Nucleus accumbens (tissue), 56 donors: ENCODE measurements around the gene KIF3B.
"Not testable (repeated sequence)": the region's sequence is repeated elsewhere in the genome, so short reads cannot be mapped to it uniquely, and the experiment has no call there.

Source experiments
- DNase-seq, 56 donors: peaks; one replicate each; lab custom pipeline; 2025; lab: John Stamatoyannopoulos, UW

Gene KIF3B

DNA sequence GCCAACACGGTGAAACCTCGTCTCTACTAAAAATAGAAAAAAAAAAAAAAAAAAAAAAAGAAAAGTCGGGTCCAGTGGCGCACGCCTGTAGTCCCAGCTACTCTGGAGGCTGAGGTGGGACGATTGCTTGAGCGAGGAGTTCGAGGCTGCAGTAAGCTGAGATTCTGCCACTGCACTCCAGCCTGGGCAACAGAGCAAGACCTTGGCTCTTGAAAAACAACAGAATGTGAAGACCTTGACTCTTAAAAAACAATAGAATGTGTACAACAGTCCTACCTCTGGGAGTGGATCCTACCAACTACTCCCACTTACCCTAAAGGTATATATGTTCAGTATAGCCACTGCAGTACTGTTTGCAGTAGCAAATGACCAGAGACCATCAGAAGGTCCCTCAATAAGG, 15.1 kb downstream of the KIF3B start:
- DNase-seq = no peak

DNA sequence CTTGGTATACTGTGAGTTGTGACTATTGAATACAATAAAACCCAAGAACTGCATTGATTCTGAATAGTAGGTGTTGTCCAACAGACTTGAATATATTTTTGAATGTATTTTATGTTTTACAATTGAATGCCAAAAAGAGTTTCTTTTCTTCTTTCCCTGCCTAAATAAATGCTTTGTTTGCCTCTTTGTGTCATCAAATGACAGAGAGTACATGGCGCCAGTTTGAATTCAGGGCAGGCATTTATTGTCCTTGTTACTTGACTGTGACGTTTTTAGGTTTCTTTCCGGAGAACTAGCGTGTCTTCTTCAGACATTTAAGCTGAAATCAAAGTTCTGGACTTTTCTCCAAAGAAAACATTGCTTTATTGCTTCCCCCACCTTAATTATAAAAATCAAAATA, 16.6 kb downstream of the KIF3B start:
- no peak for DNase-seq

DNA sequence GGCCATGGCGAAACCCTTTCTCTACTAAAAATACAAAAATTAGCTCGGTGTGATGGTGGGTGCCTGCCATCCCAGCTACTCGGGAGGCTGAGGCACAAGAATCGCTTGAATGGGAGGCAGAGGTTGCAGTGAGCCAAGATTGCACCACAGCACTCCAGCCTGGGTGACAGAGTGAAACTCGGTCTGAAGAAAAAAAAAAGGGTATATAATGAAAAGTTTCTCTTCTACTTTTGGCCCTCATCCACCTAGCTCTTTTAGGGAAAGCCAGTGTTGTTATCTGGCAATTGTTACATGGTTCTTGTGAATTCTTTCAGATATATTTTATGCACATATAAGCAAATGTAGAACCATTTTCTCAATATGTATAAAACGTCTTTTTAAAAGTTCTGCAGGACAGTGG, 19.0 kb downstream of the KIF3B start:
- no peak for DNase-seq

DNA sequence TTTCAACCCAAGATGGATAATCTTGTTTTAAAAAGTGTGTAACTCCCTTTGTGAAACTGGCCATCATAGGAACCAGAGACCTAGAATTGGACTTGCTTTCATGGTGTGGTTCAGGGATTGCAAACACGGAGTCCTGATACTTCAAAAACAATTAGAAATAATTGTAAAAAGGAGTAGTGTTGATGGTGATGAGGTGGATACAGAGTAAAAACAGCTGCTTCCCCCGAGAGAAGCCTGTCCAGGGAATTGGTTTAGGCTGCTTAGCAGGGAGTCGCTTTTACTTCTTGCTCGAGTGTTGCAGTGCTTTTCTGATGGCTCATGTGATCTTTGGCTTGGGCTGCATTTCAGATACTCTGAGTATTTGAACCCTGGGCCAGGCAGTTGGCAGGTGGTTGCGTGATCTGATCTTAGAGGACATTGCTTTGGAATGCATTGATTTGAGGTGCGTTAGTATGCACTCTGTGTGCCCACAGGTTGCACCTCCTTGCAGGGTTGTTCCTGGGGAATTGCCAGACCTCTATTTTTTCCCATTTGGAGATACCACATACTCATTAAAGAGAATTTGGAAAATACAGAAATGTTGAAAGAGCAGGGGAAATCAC, 19.5 kb downstream of the KIF3B start:
- no peak for DNase-seq

DNA sequence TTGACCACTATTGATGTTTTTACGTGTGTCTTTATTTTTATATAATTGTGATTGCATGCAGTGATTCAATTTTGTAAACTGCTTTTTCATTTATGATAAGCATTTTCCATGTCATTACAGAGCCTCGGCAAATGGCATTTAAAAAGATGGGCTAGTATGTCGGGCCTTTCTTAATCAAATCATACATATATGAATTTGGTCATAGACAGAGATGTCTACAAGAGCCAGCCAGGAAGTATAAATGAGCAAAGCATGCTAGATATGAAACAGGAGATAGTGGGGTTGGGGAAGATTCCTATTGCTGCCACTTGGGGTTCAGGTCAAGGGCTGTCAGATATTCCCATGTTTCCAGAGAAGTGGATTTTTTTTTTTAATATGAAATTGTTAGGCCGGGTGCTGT, 20.0 kb downstream of the KIF3B start:
- no peak for DNase-seq

DNA sequence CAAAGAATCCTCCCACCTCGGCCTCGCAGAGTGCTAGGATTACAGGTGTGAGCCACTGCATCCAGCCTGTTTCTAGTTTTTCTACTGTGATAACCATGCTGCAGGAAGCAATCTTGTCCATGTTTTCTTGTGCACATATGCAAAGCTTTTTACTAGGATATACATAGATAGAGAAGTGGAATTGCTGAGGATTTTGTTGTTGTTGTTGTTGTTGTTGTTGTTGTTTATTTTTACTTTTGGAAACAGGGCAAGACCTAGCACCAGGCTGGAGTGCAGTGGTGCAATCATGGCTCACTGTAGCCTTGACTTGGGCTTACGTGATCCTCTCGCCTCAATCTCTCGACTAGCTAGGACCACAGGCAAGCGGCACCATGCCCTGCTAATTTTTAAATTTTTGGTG, 23.2 kb downstream of the KIF3B start:
- DNase-seq = no peak

DNA sequence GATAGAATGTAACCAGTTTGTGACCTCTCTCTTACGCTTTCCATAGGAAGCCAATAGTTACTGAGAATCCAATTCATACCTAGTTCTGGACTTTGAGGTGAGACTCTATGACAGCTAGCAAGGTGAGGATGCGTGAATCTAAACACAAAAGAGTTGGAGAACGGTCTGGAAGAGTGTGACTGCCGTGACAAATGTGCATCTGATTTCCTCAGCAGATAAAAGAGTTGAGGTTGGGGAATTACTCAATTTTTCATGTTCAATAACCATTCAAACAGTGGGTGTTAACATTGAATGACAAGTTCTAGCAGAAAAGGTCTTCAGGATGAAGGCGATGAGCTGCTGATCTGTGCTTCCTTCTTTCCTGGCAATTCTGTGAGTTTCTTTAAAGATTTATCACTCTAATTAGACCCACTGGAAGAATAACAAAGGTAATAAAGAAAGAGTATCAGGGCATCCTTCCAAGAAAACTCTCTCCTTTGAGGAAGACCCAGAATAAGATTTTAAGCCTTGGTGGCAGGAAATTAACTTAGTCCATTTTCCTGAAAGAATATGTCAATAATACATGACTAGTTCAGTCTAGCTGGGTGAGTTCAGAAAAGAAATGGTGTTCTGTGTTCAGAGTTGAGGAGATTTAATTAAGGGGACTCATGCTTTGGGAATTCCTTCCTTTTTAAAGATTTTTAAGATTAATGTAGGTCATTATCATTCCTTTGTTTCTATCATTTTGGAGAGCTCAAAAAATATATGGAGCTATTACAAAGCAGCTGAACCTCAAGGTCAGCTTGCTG, 24.5 kb downstream of the KIF3B start:
- DNase-seq = no peak

DNA sequence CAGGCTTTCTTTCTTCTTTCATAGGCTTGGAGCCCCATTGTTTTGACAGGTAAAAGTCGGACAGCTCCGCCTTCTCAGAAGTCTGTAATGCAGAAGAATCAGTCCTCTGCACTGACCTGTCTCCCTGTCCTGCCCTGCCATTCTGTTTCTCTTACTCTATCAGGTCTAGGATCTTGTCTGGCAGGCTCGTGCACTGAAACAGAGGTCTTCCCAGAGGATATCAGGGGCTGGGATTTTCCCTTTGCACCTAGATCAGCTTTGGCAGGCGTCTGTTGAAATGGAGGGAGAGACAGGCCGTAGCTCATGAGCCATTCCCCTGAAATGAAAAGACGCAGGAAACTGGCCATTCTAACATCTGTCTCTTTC, 25.0 kb downstream of the KIF3B start:
- no peak for DNase-seq

DNA sequence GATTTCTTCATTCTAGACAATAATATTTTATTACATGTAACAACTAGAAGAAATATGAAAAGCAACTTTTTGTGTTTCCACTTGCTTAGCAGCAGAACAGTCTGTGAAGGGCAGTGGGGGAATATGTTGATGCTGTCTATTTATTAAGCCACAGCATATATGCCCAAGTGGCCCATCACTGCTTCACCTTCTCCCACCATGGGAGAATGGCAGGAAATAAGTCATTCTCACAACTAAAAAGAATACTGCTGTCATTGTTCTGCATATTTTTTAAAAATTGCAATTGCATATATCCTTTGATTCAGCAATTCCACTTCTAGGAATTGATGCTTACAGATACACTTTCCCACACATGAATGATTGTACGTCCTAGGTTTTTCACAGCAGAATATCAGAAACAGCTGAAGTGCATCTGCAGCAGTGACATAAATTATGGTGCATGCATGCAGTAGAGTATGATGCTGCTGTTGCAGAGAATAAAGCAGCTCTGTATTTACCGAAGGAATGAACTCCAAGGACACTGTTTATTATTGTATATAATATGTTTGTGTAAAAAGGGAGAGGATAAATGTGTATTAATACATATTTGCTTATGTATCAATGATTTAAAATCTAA, 26.8 kb downstream of the KIF3B start:
- no peak for DNase-seq

DNA sequence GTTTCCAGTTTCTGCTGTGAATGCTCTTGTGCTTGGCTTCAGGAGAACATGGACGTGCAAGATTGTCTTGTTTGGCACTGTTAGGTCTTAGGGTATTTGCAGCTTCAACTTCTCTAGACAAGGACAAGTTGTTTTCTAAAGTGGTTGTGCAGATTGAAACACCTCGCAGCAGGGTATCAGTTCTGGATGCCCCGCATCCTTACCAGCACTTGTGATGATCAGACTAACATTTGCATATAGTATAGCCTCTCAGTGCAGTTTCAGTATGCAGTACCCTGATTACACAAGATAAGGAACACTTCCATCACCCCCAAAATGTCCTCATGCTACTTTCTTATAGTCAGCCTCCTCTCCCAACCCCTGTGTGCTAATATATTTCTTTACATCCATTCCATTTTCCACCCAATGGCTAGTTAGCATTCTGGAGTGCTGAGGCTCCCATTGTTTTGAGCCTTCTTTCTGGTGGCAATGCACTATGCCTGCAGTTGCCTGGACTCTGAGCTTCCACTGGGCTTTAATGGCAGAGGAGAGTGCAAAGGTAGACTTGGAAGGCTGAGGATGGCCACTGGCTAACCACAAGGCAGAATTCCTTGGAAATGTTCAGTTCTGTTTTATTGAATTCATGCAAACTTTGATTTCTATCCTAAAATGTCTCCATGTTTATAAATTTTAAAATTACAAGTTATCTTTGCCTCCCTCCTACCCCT, 35.4 kb downstream of the KIF3B start:
- no peak for DNase-seq

DNA sequence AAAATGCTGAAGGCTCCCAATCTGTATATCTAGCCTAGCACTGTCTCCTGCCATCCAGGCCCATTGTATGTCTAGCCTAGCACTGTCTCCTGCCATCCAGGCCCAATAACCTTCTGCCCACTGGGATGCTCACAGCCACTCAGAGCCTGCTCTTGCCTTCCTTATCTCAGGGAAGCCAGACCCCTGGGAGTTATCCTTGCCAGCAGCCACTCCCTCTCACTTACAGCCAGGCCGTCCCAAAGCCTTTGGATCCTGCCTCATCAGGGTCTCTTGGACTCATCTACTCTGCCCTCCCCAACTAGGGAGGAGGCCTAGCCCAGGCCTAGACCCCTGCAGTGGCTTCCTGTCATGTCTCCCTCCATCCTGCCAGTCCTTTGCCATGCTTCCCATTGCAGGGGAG, 37.3 kb downstream of the KIF3B start:
- DNase-seq = no peak

DNA sequence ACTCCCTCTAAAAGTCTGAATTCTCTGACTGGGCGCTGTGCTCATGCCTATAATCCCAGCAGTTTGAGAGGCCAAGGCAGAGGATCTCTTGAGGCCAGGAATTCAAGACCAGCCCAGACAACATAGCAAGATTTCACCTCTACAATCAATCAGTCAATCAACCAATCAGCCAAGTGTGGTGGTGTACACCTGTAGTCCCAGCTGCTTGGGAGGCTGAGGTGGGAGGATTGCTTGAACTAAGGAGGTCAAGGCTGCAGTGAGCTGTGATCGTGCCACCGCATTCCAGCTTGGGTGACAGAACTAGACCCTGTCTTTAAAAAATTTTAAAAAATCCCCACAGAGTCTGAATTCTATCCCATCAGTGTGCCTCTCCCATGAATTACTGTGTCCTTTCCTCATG, 37.9 kb downstream of the KIF3B start:
- no peak for DNase-seq

DNA sequence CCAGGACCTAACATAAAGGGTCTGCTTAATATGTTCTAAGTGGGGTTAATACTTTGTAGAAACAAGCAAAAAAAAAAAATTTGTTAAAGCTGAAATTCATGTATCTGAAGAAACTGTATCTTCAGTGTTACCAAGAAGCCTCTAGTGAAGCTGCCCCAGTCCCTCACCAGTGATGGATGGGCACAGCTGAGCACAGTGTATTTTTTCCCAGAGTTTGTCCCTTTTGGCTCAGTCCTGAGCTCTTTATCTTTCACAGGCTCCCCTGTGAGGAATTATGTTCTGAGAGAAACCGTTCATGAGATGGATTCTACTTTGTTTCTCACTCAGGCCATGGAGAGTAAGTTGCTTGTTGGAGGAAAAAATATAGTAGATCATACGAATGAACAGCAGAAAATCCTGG, 38.4 kb downstream of the KIF3B start:
- no peak for DNase-seq

DNA sequence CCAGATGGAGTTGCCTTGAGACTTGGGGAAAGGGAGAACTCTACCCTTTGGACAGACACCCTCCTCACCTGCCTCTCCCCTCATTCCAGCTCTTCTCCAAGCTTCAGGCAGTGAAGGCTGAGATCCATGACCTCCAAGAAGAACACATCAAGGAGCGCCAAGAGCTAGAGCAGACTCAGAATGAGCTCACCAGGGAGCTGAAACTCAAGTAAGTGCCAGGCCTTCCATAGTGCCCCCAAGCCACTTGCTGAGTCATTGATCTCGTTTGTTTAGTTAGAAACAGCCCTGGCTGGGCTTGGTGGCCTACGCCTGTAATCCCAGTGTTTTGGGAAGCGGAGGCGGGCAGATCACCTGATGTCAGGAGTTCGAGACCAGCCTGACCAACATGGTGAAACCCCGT, 39.2 kb downstream of the KIF3B start:
- DNase-seq = no peak

DNA sequence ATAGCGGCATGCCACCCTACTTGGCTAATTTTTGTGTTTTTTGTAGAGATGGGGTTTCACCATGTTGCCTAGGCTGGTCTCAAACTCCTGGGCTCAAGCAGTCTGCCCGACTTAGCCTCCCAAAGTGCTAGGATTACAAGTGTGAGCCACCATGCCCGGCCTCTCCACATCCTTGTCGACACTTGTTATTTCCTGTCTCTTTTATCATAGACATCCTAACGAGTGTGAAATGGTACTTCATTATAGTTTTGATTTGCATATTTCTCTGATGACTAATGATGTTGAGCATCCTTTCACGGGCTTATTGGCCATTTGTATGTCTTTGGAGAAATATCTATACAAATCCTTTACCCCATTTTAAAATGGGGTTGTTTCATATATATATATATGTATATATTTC, 41.6 kb downstream of the KIF3B start:
- DNase-seq = no peak

DNA sequence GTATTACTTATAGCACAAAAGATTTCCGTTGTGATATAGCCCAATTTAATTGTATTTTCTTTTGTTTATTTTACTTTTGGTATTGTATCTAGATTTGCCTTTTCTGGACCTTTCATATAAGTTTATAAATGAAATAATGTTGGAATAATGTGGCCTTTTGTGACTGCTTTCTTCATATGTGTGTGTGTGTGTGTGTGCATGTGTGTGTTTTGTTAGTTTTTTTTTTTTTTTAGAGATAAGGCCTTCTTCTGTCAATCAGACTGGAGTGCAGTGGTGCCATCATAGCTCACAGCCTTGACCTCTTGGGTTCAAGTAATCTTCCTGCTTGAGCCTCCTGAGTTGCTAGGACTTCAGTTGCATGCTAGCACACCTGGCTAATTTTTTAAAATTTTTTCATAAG, 42.9 kb downstream of the KIF3B start:
- no peak for DNase-seq

DNA sequence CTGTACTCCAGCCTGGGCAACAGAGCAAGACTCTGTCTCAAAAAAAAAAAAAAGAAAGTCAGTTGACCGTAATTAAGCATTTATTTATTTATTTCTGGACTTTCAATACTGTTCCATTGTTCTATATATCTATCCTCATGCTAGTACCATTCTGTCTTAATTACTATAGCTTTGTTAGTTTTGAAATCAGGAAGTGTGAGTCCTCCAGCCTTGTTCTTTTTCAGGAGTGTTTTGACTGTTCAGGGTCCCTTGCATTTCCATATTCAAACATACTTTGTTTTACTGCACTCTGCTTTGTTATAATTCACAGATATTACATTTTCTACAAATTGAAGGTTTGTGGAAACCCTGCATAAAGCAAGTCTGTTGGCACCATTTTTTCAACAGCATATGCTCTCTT, 43.9 kb downstream of the KIF3B start:
- DNase-seq = no peak

DNA sequence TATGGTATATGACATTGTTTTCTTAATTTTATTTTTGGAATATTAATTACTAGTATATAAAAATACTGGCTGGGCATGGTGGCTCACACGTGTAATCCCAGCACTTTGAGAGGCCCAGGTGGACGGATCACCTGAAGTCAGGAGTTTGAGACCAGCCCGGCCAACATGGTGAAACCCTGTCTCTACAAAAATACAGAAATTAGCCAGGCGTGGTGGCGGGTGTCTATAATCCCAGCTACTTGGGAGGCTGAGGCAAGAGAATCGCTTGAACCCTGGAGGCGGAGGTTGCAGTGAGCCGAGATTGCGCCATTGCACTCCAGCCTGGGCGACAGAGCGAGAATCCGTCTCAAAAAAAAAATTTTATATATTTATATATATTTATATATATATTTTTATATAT, 44.8 kb downstream of the KIF3B start:
- DNase-seq = not testable (repeated sequence)

DNA sequence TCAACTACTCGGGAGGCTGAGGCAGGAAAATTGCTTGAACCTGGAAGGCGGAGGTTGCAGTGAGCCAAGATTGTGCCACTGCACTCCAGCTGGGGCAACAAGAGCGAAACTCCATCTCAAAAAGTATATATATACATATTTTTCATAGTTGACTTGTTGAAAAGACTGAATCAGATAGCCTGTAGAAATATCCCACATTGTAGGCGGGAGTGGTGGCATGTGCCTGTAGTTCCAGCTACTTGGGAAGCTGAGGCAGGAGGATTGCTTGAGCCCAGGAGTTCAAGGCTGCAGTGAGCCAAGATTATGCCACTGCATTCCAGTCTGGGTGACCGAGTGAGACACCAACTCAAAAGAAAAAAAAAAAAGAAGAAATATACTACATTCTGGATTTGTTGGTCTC, 46.3 kb downstream of the KIF3B start:
- DNase-seq = not testable (repeated sequence)

DNA sequence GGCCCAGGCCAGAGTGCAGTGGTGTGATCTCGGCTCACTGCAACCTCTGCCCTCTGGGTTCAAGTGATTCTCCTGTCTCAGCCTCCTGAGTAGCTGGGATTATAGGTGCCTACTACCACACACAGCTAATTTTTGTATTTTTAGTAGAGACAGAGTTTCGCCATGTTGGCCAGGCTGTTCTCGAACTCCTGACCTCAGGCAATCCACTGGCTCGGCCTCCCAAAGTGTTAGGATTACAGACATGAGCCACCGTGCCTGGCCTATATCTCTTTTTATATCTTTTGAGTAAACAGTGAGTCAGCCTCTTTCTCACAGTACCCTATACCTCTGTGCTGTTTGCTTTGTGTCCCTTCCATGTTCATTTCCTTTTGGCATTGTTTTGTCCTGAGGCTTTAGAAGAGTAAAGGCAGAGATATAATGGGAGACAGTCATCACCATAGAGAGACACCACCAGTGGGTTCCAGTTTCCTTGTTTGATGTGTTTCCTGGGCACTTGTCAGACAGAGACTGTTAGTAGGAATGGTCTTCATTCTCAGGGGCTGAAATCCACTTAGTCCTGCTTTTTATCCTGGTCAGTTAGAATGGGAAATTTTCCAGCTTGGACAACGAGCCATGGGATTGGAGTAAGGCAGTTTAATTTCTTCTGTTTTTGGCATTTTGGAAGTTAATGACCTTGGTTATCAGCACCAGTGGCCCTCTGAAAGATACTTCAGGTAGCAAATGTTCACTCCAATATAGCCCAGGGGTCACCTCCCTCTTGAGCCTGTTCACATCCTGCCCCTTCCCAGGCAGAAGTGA, 48.5 kb downstream of the KIF3B start:
- DNase-seq = no peak

DNA sequence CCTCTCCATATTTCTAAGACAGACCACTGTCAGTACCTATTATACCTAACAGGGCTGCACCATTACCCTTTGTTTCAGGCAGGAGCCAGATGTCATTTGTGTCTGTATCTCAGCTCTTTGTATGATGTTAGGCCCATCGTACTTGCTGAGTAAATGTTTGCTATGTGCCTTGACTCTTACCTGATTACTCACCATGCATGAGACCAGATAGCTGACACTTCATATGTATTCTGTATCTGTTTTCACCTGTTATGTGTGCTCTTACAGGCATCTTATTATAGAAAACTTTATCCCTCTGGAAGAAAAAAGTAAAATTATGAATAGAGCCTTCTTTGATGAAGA, 49.0 kb downstream of the KIF3B start:
- DNase-seq = no peak
